ENCODE results near the gene FGF2. TPM values are rescaled to one million over a fixed set of nuclear protein-coding genes. Genes with fewer than 3 reads are reported as not detected.
"Not testable (repeated sequence)": the region's sequence is repeated elsewhere in the genome, so short reads cannot be mapped to it uniquely, and the experiment has no call there.

Gene FGF2
- total RNA-seq, 4 donors from 2014 or later, result 5.1 to 57.9 (median 33.5) TPM

DNA sequence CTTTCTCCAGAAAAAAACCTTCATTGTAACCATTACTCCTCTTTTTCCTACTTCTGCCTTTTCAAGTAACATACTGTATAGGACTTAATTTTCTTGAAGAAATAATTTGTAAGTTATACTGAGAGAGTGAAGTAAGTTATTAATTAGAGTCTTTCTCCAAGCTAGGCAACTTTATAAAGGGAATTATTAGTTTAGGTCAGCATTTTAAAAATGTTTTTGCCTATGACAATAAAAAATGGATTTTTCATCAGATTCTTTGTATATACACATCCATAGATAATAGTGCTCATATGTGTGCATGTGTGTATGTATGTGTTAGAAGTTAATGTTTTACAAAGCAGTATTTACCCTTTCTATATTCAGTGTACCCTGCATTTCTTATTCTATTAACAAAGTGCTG is 106.1 kb downstream of the FGF2 start:
- DNase-seq, result no peak
- Histone ChIP-seq H3K27ac (no peak overlapping the region), H3K9me3 (no peaks in the 10 kb centered on the region), H3K27me3 (no peaks in the 10 kb centered on the region), H3K4me3 (no peak overlapping the region), H3K4me1 (no peaks in the 10 kb centered on the region), H3K36me3 (no peaks in the 10 kb centered on the region)
- TF ChIP-seq, protein P1, sequence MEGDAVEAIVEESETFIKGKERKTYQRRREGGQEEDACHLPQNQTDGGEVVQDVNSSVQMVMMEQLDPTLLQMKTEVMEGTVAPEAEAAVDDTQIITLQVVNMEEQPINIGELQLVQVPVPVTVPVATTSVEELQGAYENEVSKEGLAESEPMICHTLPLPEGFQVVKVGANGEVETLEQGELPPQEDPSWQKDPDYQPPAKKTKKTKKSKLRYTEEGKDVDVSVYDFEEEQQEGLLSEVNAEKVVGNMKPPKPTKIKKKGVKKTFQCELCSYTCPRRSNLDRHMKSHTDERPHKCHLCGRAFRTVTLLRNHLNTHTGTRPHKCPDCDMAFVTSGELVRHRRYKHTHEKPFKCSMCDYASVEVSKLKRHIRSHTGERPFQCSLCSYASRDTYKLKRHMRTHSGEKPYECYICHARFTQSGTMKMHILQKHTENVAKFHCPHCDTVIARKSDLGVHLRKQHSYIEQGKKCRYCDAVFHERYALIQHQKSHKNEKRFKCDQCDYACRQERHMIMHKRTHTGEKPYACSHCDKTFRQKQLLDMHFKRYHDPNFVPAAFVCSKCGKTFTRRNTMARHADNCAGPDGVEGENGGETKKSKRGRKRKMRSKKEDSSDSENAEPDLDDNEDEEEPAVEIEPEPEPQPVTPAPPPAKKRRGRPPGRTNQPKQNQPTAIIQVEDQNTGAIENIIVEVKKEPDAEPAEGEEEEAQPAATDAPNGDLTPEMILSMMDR (IDR thresholded peaks at IDR 0.05), result no peak
- no peak for TF ChIP-seq POLR2A (IDR thresholded peaks at IDR 0.05)
- intact Hi-C loops (cut with DNase I; ENCODE audit: low total_unique reads), result no loop called here

- DNase-seq; intact Hi-C loops (cut with DNase I; ENCODE audit: low total_unique reads); H3K4me3 ChIP-seq; H3K27me3 ChIP-seq; H3K36me3 ChIP-seq; H3K27ac ChIP-seq; H3K9me3 ChIP-seq; H3K4me1 ChIP-seq: not testable (repeated sequence)
Measured at GRCh38 chr4:122945136-122945535, 118.5 kb downstream of the FGF2 start.

DNA sequence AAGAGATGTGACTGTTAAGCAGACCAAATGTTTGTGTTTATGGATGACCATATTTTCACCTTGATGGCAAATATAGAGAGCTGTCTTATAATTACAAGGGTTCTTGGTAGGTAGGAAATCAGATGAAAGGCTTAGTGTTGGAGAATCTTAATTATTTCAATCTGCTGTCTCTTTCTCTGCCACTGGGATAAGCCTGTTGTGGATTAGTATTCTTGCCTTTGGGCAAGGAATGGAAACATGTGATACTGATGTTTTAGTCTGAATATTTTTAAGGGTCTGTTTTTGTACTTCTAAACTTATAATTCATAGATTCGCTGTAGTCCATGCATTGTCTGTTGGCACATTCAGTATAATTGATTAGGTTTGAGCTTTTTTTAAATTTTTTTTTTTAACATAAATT is 119.5 kb downstream of the FGF2 start:
- intact Hi-C loops (cut with DNase I; ENCODE audit: low total_unique reads), result no loop called here
- H3K9me3 ChIP-seq, result no peaks in the 10 kb centered on the region
- no peak overlapping the region for H3K4me3 ChIP-seq
- H3K36me3 ChIP-seq, result peaks cover 0 to 3% of the 10 kb centered on the region in 2 donors
- no peak for TF ChIP-seq POLR2A (IDR thresholded peaks at IDR 0.05)
- TF ChIP-seq, protein P1 (IDR thresholded peaks at IDR 0.05), result no peak
- DNase-seq, result no peak
- no peaks in the 10 kb centered on the region for H3K4me1 ChIP-seq
- H3K27ac ChIP-seq, result no peak overlapping the region
- H3K27me3 ChIP-seq, result no peaks in the 10 kb centered on the region

Other genes with a start within 250 kb of the FGF2 start
- not detected for gene IL21, start 205.8 kb upstream of the FGF2 start, total RNA-seq
- gene BBS12, start 94.1 kb upstream of the FGF2 start, total RNA-seq, result 1 to 10 TPM; 3.6 to 9.9 (median 6.2) TPM
- 10 to 100 TPM in 2 of 4 donors, 1 to 10 TPM in 2; 6.9 to 29.4 (median 11.6) TPM for gene NUDT6, start 95.8 kb downstream of the FGF2 start, total RNA-seq

All from uterus (tissue), 4 donors.